ENCODE measurements around the gene BFAR.
"Not testable (repeated sequence)": the region's sequence is repeated elsewhere in the genome, so short reads cannot be mapped to it uniquely, and the experiment has no call there.

Gene BFAR

DNA sequence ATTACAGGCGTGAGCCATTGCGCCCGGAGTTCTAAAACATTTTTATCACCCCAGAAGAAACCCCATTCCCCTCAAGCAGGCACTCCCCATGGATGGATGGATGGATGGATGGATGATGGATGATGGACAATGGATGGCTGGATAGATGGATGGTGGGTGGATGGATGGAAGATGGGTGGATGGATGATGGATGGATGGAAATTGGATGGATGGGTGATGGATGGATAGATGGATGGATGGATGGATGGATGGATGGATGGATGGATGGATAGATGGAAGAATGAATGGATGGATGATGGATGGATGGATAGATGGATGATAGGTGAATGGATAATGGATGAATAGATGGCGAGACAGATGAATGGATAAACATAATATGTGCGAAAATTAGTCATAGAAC lies 44.9 kb downstream of the BFAR start:
- TF ChIP-seq, protein P1, sequence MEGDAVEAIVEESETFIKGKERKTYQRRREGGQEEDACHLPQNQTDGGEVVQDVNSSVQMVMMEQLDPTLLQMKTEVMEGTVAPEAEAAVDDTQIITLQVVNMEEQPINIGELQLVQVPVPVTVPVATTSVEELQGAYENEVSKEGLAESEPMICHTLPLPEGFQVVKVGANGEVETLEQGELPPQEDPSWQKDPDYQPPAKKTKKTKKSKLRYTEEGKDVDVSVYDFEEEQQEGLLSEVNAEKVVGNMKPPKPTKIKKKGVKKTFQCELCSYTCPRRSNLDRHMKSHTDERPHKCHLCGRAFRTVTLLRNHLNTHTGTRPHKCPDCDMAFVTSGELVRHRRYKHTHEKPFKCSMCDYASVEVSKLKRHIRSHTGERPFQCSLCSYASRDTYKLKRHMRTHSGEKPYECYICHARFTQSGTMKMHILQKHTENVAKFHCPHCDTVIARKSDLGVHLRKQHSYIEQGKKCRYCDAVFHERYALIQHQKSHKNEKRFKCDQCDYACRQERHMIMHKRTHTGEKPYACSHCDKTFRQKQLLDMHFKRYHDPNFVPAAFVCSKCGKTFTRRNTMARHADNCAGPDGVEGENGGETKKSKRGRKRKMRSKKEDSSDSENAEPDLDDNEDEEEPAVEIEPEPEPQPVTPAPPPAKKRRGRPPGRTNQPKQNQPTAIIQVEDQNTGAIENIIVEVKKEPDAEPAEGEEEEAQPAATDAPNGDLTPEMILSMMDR (IDR thresholded peaks at IDR 0.05; ENCODE audit: low read depth, low read length): no peak
- no peak for TF ChIP-seq EZH2phosphoT487 (IDR thresholded peaks at IDR 0.05; ENCODE audit: low read depth)
- peaks cover 4% of the 10 kb centered on the region for H3K4me1 ChIP-seq (ENCODE audit: low read length)
- H2AFZ ChIP-seq (ENCODE audit: low read depth, low read length): no peak overlapping the region
- H4K20me1 ChIP-seq (ENCODE audit: insufficient read depth, low read length): no peaks in the 10 kb centered on the region
- H3K9ac ChIP-seq (ENCODE audit: low read length): no peak overlapping the region
- no peak overlapping the region for H3K27ac ChIP-seq (ENCODE audit: low read length)
- no peak overlapping the region for H3K4me3 ChIP-seq (ENCODE audit: low read length)
- H3K79me2 ChIP-seq (ENCODE audit: low read length): no peaks in the 10 kb centered on the region
- no peaks in the 10 kb centered on the region for H3K9me3 ChIP-seq (ENCODE audit: insufficient read depth, low read length)
- no peaks in the 10 kb centered on the region for H3K27me3 ChIP-seq (ENCODE audit: low read depth, low read length)
- H3K36me3 ChIP-seq (replicated peaks; ENCODE audit: low read depth, low read length): no peaks in the 10 kb centered on the region
- H3K4me2 ChIP-seq (ENCODE audit: low read length): no peak overlapping the region

GRCh38 chr16:14678748-14679497 lies 46.2 kb downstream of the BFAR start:
- Histone ChIP-seq H3K4me2 (ENCODE audit: low read length) (no peak overlapping the region), H3K27ac (ENCODE audit: low read length) (no peak overlapping the region), H3K9me3 (ENCODE audit: insufficient read depth, low read length) (no peaks in the 10 kb centered on the region), H2AFZ (ENCODE audit: low read depth, low read length) (no peak overlapping the region), H3K9ac (ENCODE audit: low read length) (no peak overlapping the region), H4K20me1 (ENCODE audit: insufficient read depth, low read length) (no peaks in the 10 kb centered on the region), H3K36me3 (replicated peaks; ENCODE audit: low read depth, low read length) (no peaks in the 10 kb centered on the region), H3K79me2 (ENCODE audit: low read length) (no peaks in the 10 kb centered on the region), H3K4me3 (ENCODE audit: low read length) (no peak overlapping the region), H3K27me3 (ENCODE audit: low read depth, low read length) (no peaks in the 10 kb centered on the region), H3K4me1 (ENCODE audit: low read length) (no peaks in the 10 kb centered on the region)
- TF ChIP-seq, protein P1 (IDR thresholded peaks at IDR 0.05; ENCODE audit: low read depth, low read length): no peak
- no peak for TF ChIP-seq EZH2phosphoT487 (IDR thresholded peaks at IDR 0.05; ENCODE audit: low read depth)

DNA sequence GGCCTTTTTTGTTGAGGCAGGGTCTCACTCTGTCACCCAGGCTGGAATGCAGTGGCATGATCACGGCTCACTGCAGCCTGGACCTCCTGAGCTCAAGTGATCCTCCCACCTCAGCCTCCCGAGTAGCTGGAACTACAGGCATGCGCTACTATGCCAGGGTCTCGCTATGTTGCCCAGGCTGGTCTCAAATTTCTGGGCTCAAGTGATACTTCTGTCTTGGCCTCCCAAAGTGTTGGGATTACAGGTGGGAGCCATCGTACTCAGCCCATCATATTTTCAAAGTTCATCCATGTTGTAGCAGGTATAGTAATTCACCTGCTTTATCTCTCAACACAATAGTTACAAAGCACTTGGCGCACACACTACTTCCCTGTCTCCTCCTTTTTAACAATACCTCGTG lies 47.6 kb downstream of the BFAR start:
- H3K27me3 ChIP-seq (ENCODE audit: low read depth, low read length); H3K4me3 ChIP-seq (ENCODE audit: low read length); H4K20me1 ChIP-seq (ENCODE audit: insufficient read depth, low read length); H3K79me2 ChIP-seq (ENCODE audit: low read length); H2AFZ ChIP-seq (ENCODE audit: low read depth, low read length); H3K27ac ChIP-seq (ENCODE audit: low read length); H3K4me2 ChIP-seq (ENCODE audit: low read length); H3K9ac ChIP-seq (ENCODE audit: low read length); H3K4me1 ChIP-seq (ENCODE audit: low read length); H3K9me3 ChIP-seq (ENCODE audit: insufficient read depth, low read length); H3K36me3 ChIP-seq (replicated peaks; ENCODE audit: low read depth, low read length): not testable (repeated sequence)

- no peak overlapping the region for H3K9ac ChIP-seq (ENCODE audit: low read length)
- no peak overlapping the region for H3K27ac ChIP-seq (ENCODE audit: low read length)
- H3K27me3 ChIP-seq (ENCODE audit: low read depth, low read length): no peaks in the 10 kb centered on the region
- no peaks in the 10 kb centered on the region for H3K36me3 ChIP-seq (replicated peaks; ENCODE audit: low read depth, low read length)
- H3K9me3 ChIP-seq (ENCODE audit: insufficient read depth, low read length): no peaks in the 10 kb centered on the region
- no peaks in the 10 kb centered on the region for H3K79me2 ChIP-seq (ENCODE audit: low read length)
- H3K4me1 ChIP-seq (ENCODE audit: low read length): no peaks in the 10 kb centered on the region
- TF ChIP-seq, protein P1 (IDR thresholded peaks at IDR 0.05; ENCODE audit: low read depth, low read length): no peak
- TF ChIP-seq EZH2phosphoT487 (IDR thresholded peaks at IDR 0.05; ENCODE audit: low read depth): no peak
- no peak overlapping the region for H3K4me3 ChIP-seq (ENCODE audit: low read length)
- H2AFZ ChIP-seq (ENCODE audit: low read depth, low read length): no peak overlapping the region
- no peak overlapping the region for H3K4me2 ChIP-seq (ENCODE audit: low read length)
- H4K20me1 ChIP-seq (ENCODE audit: insufficient read depth, low read length): no peaks in the 10 kb centered on the region
Measured at GRCh38 chr16:14681115-14681514, 48.4 kb downstream of the BFAR start.
